ENCODE data around the gene TSPAN15. TPM values are rescaled to one million over a fixed set of nuclear protein-coding genes. Genes with fewer than 3 reads are reported as not detected.

The TSPAN15 gene
- total and polyA plus RNA-seq, 2 experiments from 2014 or later, result 6.6 to 10.1 TPM

GRCh38 chr10:69459893-69460575 lies 8.8 kb downstream of the TSPAN15 start:
- H3K27me3 Mint-ChIP-seq (ENCODE audit: insufficient read depth, low read depth, poor library complexity), result peaks cover 5% of the 10 kb centered on the region
- H3K4me2 ChIP-seq, result no peak overlapping the region
- no peaks in the 10 kb centered on the region for H3K9me3 Mint-ChIP-seq
- H3F3A ChIP-seq (replicated peaks; ENCODE audit: low read depth), result no peaks in the 10 kb centered on the region
- no peak overlapping the region for H2AFZ ChIP-seq
- no peaks in the 10 kb centered on the region for H3K27me3 ChIP-seq (ENCODE audit: insufficient read depth)
- no peaks in the 10 kb centered on the region; the same call in 2 of the 3 replicates for H3K36me3 Mint-ChIP-seq (ENCODE audit: low read depth)
- no peak overlapping the region for H3K4me3 ChIP-seq
- no peak for ATAC-seq
- peaks cover 6% of the 10 kb centered on the region for H3K4me1 Mint-ChIP-seq
- H3K4me1 ChIP-seq (ENCODE audit: insufficient read depth), result no peaks in the 10 kb centered on the region
- H3K27ac ChIP-seq (ENCODE audit: low read depth), result no peak overlapping the region
- H3K9me2 ChIP-seq (ENCODE audit: insufficient read depth), result no peaks in the 10 kb centered on the region
- no peak overlapping the region for H3K4me3 Mint-ChIP-seq
- no peak for DNase-seq (ENCODE audit: low spot score)
- H3K36me3 ChIP-seq (ENCODE audit: insufficient read depth), result no peaks in the 10 kb centered on the region
- 0 out of 2 replicates have a peak, but pooled peaks cover 3% of the 10 kb centered on the region for H4K20me1 ChIP-seq (replicated peaks; ENCODE audit: insufficient read depth)
- no peaks in the 10 kb centered on the region for H3K79me2 ChIP-seq (replicated peaks; ENCODE audit: insufficient read depth)
- H3K27ac Mint-ChIP-seq, result no peak overlapping the region
- TF ChIP-seq, protein P1, sequence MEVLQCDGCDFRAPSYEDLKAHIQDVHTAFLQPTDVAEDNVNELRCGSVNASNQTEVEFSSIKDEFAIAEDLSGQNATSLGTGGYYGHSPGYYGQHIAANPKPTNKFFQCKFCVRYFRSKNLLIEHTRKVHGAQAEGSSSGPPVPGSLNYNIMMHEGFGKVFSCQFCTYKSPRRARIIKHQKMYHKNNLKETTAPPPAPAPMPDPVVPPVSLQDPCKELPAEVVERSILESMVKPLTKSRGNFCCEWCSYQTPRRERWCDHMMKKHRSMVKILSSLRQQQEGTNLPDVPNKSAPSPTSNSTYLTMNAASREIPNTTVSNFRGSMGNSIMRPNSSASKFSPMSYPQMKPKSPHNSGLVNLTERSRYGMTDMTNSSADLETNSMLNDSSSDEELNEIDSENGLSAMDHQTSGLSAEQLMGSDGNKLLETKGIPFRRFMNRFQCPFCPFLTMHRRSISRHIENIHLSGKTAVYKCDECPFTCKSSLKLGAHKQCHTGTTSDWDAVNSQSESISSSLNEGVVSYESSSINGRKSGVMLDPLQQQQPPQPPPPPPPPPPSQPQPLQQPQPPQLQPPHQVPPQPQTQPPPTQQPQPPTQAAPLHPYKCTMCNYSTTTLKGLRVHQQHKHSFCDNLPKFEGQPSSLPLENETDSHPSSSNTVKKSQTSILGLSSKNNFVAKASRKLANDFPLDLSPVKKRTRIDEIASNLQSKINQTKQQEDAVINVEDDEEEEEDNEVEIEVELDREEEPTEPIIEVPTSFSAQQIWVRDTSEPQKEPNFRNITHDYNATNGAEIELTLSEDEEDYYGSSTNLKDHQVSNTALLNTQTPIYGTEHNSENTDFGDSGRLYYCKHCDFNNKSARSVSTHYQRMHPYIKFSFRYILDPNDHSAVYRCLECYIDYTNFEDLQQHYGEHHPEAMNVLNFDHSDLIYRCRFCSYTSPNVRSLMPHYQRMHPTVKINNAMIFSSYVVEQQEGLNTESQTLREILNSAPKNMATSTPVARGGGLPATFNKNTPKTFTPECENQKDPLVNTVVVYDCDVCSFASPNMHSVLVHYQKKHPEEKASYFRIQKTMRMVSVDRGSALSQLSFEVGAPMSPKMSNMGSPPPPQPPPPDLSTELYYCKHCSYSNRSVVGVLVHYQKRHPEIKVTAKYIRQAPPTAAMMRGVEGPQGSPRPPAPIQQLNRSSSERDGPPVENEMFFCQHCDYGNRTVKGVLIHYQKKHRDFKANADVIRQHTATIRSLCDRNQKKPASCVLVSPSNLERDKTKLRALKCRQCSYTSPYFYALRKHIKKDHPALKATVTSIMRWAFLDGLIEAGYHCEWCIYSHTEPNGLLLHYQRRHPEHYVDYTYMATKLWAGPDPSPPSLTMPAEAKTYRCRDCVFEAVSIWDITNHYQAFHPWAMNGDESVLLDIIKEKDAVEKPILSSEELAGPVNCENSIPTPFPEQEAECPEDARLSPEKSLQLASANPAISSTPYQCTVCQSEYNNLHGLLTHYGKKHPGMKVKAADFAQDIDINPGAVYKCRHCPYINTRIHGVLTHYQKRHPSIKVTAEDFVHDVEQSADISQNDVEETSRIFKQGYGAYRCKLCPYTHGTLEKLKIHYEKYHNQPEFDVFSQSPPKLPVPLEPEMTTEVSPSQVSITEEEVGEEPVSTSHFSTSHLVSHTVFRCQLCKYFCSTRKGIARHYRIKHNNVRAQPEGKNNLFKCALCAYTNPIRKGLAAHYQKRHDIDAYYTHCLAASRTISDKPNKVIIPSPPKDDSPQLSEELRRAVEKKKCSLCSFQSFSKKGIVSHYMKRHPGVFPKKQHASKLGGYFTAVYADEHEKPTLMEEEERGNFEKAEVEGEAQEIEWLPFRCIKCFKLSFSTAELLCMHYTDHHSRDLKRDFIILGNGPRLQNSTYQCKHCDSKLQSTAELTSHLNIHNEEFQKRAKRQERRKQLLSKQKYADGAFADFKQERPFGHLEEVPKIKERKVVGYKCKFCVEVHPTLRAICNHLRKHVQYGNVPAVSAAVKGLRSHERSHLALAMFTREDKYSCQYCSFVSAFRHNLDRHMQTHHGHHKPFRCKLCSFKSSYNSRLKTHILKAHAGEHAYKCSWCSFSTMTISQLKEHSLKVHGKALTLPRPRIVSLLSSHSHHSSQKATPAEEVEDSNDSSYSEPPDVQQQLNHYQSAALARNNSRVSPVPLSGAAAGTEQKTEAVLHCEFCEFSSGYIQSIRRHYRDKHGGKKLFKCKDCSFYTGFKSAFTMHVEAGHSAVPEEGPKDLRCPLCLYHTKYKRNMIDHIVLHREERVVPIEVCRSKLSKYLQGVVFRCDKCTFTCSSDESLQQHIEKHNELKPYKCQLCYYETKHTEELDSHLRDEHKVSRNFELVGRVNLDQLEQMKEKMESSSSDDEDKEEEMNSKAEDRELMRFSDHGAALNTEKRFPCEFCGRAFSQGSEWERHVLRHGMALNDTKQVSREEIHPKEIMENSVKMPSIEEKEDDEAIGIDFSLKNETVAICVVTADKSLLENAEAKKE (CRISPR knock-in tag; IDR thresholded peaks at IDR 0.05), result no peak
- TF ChIP-seq EZH2phosphoT487 (IDR thresholded peaks at IDR 0.05; ENCODE audit: unreplicated experiment) (no peak), STAT1 (IDR thresholded peaks at IDR 0.05; ENCODE audit: unreplicated experiment) (no peak), REST (IDR thresholded peaks at IDR 0.05; ENCODE audit: unreplicated experiment) (no peak)
- TF ChIP-seq, protein P2, sequence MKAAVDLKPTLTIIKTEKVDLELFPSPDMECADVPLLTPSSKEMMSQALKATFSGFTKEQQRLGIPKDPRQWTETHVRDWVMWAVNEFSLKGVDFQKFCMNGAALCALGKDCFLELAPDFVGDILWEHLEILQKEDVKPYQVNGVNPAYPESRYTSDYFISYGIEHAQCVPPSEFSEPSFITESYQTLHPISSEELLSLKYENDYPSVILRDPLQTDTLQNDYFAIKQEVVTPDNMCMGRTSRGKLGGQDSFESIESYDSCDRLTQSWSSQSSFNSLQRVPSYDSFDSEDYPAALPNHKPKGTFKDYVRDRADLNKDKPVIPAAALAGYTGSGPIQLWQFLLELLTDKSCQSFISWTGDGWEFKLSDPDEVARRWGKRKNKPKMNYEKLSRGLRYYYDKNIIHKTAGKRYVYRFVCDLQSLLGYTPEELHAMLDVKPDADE (IDR thresholded peaks at IDR 0.05), result no peak

All from GM23338 (cell line).